OCI-LY1 (cell line): ENCODE results near the gene SUPT3H.

ENCODE experiments used
- H2AFZ ChIP-seq: fragments of 200-600 bp; sonication (generic), shearing (Covaris generic); 2 replicates; pipeline ENCODE4 v1.6.0; 2014; ENCODE audit warnings: antibody characterized with exemption, mild to moderate bottlenecking, low read length
- H3F3A ChIP-seq: fragments of 200-600 bp; sonication (generic), shearing (Covaris generic); 2 replicates; pipeline ENCODE4 v1.6.0; 2014; ENCODE audit warnings: mild to moderate bottlenecking, antibody characterized with exemption, low read length, moderate library complexity; ENCODE audit not compliant: insufficient read depth
- H3K27ac ChIP-seq: fragments of 200-600 bp; sonication (generic); 2 replicates; pipeline ENCODE4 v1.5.1; 2014; ENCODE audit warnings: low read length, mixed run types, mild to moderate bottlenecking, low read depth; ENCODE audit not compliant: poor library complexity, severe bottlenecking
- H3K27me3 ChIP-seq: fragments of 200-600 bp; sonication (generic); 2 replicates; pipeline ENCODE4 v1.6.0; 2014; ENCODE audit warnings: antibody characterized with exemption, mild to moderate bottlenecking, low read length, moderate library complexity; ENCODE audit not compliant: insufficient read depth
- H3K36me3 ChIP-seq: fragments of 200-600 bp; sonication (generic); 2 replicates; pipeline ENCODE4 v1.6.1; 2014; ENCODE audit warnings: mild to moderate bottlenecking, antibody characterized with exemption, low read length, moderate library complexity, mixed read lengths; ENCODE audit not compliant: insufficient read depth
- H3K4me1 ChIP-seq: fragments of 200-600 bp; sonication (generic); 2 replicates; pipeline ENCODE4 v1.5.1; 2014; ENCODE audit warnings: mild to moderate bottlenecking, low read length, moderate library complexity; ENCODE audit not compliant: insufficient read depth, severe bottlenecking
- H3K4me2 ChIP-seq: fragments of 200-600 bp; sonication (generic), shearing (Covaris generic); 2 replicates; pipeline ENCODE4 v1.6.1; 2014; ENCODE audit warnings: low read length
- H3K4me3 ChIP-seq: fragments of 200-600 bp; sonication (generic); 2 replicates; pipeline ENCODE4 v1.5.1; 2014; ENCODE audit warnings: low read length, low read depth, mild to moderate bottlenecking, mixed read lengths; ENCODE audit not compliant: poor library complexity, severe bottlenecking
- H3K79me2 ChIP-seq: fragments of 200-600 bp; shearing (Covaris generic); 2 replicates; pipeline ENCODE4 v1.6.1; 2016; ENCODE audit warnings: mixed run types, low read length, mixed read lengths; ENCODE audit not compliant: insufficient read depth
- H3K9ac ChIP-seq: fragments of 200-600 bp; sonication (generic), shearing (Covaris generic); 2 replicates; pipeline ENCODE4 v1.6.1; 2014; ENCODE audit warnings: mild to moderate bottlenecking, low read length, mixed read lengths
- H3K9me2 ChIP-seq: fragments of 200-600 bp; sonication (generic), shearing (Covaris generic); 2 replicates; pipeline ENCODE4 v1.6.1; 2014; ENCODE audit warnings: low read depth, mild to moderate bottlenecking, low read length, mixed read lengths
- H3K9me3 ChIP-seq: fragments of 200-600 bp; shearing (Covaris generic); 2 replicates; pipeline ENCODE4 v1.6.1; 2014; ENCODE audit warnings: low read length, mixed read lengths
- H4K20me1 ChIP-seq: fragments of 200-600 bp; sonication (generic), shearing (Covaris generic); 2 replicates; pipeline ENCODE4 v1.6.0; 2016; ENCODE audit warnings: mild to moderate bottlenecking, low read length; ENCODE audit not compliant: insufficient read depth
- EZH2 ChIP-seq: fragments of 200-600 bp; sonication (generic), shearing (Covaris generic); IDR thresholded peaks from 2 replicates; pipeline ENCODE4 v1.8.0; 2017; ENCODE audit warnings: borderline replicate concordance, mixed run types, mild to moderate bottlenecking, antibody characterized with exemption, low read length, moderate library complexity, mixed read lengths
- TF ChIP-seq, protein P1 (sequence below): fragments of 200-600 bp; sonication (generic), shearing (Covaris generic); IDR thresholded peaks from 2 replicates; pipeline ENCODE4 v1.5.1; 2017; ENCODE audit warnings: mild to moderate bottlenecking, antibody characterized with exemption, low read length, moderate library complexity, mixed read lengths

The SUPT3H gene

DNA sequence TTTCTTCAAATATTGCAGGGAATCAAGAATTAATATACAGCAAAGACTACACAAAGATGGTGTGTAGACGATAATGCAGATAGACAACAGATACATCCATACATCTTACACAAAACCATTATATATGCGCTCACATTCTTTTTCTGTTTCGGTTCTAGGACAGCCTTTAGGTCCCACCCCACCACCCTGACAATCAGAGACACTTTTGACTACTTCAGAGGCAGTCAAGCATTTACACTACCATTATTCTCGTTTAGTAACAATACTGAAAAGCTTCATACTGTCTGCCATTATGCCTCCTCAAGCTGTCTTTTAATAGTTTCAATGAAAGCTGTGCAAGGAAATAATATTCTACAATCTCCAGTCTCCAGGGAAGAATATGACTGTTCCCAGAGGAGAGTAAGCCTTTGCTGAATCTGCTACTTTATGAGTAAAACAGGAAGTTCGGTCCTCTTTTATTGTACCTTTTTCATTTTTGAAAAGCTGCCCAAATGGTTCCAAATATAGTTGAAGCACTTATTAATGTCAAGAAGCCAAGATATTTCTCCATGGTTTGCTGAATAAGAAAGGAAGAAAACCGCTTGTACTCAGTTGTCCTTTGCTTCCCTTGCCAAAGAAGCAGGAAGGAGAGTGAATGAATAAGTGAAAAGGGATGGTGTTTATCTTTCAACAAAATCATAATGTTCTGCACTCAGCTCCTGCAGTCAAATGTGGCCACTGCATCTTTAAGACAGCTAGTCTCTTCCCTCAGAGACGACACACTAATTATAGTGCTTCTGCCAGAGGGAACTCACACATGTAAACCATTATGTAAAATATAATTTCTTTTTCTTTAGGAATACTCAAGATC, 521.9 kb downstream of the SUPT3H start:
- H2AFZ ChIP-seq, result no peak overlapping the region
- H3K4me3 ChIP-seq, result no peak overlapping the region
- H3K79me2 ChIP-seq, result no peaks in the 10 kb centered on the region
- H3K27me3 ChIP-seq, result no peaks in the 10 kb centered on the region
- no peaks in the 10 kb centered on the region for H3F3A ChIP-seq
- TF ChIP-seq EZH2, result no peak
- TF ChIP-seq, protein P1, sequence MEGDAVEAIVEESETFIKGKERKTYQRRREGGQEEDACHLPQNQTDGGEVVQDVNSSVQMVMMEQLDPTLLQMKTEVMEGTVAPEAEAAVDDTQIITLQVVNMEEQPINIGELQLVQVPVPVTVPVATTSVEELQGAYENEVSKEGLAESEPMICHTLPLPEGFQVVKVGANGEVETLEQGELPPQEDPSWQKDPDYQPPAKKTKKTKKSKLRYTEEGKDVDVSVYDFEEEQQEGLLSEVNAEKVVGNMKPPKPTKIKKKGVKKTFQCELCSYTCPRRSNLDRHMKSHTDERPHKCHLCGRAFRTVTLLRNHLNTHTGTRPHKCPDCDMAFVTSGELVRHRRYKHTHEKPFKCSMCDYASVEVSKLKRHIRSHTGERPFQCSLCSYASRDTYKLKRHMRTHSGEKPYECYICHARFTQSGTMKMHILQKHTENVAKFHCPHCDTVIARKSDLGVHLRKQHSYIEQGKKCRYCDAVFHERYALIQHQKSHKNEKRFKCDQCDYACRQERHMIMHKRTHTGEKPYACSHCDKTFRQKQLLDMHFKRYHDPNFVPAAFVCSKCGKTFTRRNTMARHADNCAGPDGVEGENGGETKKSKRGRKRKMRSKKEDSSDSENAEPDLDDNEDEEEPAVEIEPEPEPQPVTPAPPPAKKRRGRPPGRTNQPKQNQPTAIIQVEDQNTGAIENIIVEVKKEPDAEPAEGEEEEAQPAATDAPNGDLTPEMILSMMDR, result no peak
- no peak overlapping the region for H3K9ac ChIP-seq
- H3K4me2 ChIP-seq, result no peak overlapping the region
- no peaks in the 10 kb centered on the region for H4K20me1 ChIP-seq
- H3K4me1 ChIP-seq, result no peaks in the 10 kb centered on the region
- H3K9me3 ChIP-seq, result no peaks in the 10 kb centered on the region
- no peaks in the 10 kb centered on the region for H3K9me2 ChIP-seq
- H3K27ac ChIP-seq, result no peak overlapping the region
- H3K36me3 ChIP-seq, result no peaks in the 10 kb centered on the region

DNA sequence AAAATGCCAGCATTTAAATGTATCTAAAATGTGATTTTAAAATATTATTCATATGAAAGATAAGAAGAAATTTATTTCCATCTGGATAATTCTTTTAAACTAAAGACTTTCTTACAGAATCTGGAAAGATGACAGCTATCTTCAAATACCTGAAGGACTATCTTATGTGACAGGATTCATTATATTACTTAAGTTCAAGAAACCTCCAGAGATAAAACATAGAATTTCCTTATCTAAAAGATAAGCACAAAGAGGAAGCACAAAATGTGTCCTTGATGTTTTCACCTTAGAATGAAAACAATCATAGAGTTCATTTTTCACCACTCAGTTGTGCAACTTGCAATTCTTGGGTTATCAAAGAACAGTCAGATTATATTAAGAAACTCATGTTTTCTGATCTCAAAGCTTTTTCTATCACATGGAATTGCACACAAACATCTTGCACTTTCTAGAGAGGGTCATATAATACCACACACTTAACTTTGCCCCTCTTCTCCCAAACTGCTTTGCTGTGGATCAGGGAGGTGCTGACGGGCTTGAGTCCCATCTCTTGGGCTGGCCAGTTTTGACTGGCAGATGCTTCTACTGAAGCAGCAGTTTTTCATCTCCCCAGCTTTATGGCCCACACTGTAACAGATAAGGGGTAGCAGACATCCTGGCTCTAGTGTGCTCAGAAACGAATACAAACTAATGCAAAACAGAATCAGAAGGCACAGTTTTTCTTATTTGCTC, 522.9 kb downstream of the SUPT3H start:
- Histone ChIP-seq H3K27ac (no peak overlapping the region), H3F3A (no peaks in the 10 kb centered on the region), H3K27me3 (no peaks in the 10 kb centered on the region), H3K4me2 (no peak overlapping the region), H3K79me2 (no peaks in the 10 kb centered on the region), H3K9me3 (no peaks in the 10 kb centered on the region), H3K9ac (no peak overlapping the region), H3K4me1 (no peaks in the 10 kb centered on the region), H3K9me2 (no peaks in the 10 kb centered on the region), H2AFZ (no peak overlapping the region), H3K36me3 (no peaks in the 10 kb centered on the region), H3K4me3 (no peak overlapping the region), H4K20me1 (no peaks in the 10 kb centered on the region)
- TF ChIP-seq EZH2, result no peak
- TF ChIP-seq, protein P1, result no peak

DNA sequence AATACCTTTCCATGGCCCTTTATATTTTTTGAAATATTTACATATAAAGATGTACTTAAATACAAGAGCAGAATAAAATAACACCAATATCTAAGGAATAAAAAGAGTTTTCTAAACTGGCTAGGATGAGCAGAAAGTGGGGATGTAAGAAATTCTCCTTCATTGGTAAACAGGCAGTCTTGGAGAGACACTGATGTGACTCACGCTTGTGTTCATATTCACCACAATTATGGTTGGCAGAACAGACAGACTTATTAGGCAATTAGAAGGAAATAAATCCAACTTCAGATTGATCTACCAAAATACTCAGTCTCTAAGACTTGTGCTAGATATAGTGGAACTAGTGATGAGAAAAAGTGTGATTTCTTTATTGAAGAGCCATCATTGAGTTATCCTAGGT, 526.6 kb downstream of the SUPT3H start:
- TF ChIP-seq, protein P1, result no peak
- no peak for TF ChIP-seq EZH2
- H3K4me1 ChIP-seq, result no peaks in the 10 kb centered on the region
- no peaks in the 10 kb centered on the region for H3K36me3 ChIP-seq
- no peaks in the 10 kb centered on the region for H4K20me1 ChIP-seq
- no peaks in the 10 kb centered on the region for H3K9me2 ChIP-seq
- H2AFZ ChIP-seq, result no peak overlapping the region
- H3K27me3 ChIP-seq, result no peaks in the 10 kb centered on the region
- no peak overlapping the region for H3K27ac ChIP-seq
- no peak overlapping the region for H3K4me3 ChIP-seq
- no peak overlapping the region for H3K4me2 ChIP-seq
- H3K9ac ChIP-seq, result no peak overlapping the region
- H3K79me2 ChIP-seq, result no peaks in the 10 kb centered on the region
- H3K9me3 ChIP-seq, result no peaks in the 10 kb centered on the region
- no peaks in the 10 kb centered on the region for H3F3A ChIP-seq
